HEK293 (cell line): ENCODE measurements around the gene BUD23.
"Not testable (repeated sequence)": the region's sequence is repeated elsewhere in the genome, so short reads cannot be mapped to it uniquely, and the experiment has no call there.

ENCODE experiments used
- CTCF ChIA-PET: fragments of 350-600 bp; formaldehyde crosslinking; extraction: SDS; loops from one replicate; lab custom pipeline; 2021; ENCODE audit warnings: antibody characterized with exemption; lab: Yijun Ruan, JAX
- POLR2A ChIA-PET: fragments of 300-600 bp; formaldehyde crosslinking; extraction: SDS; loops from one replicate; lab custom pipeline; 2020; ENCODE audit warnings: antibody characterized with exemption, inconsistent platforms; lab: Yijun Ruan, JAX
- H3K27ac ChIP-seq: fragments of 200-500 bp; sonication (Bioruptor generic); 2 replicates; pipeline ENCODE4 v1.5.1; 2014; ENCODE audit warnings: low read depth, low read length, control low read depth, inconsistent platforms; ENCODE audit errors: extremely low read depth
- H3K36me3 ChIP-seq, 2 experiments: fragments of 200-500 bp in 1 of 2; sonication (Bioruptor generic) in 1 of 2; 1 replicate in 1 of 2; 2 replicates in 1 of 2; pipeline ENCODE4 v1.5.1; 2014 to 2017; ENCODE audit warnings: inconsistent platforms in 2 of 2, low read length in 2 of 2; ENCODE audit not compliant: control insufficient read depth in 2 of 2, insufficient read depth in 1 of 2
- H3K4me1 ChIP-seq: fragments of 200-500 bp; sonication (Bioruptor generic); 2 replicates; pipeline ENCODE4 v1.5.1; 2014; ENCODE audit warnings: mild to moderate bottlenecking, low read length, inconsistent platforms; ENCODE audit not compliant: control insufficient read depth, insufficient read depth
- H3K4me3 ChIP-seq: 2 replicates; pipeline ENCODE4 v1.5.1; 2011; ENCODE audit warnings: low read depth, mild to moderate bottlenecking, control low read depth, low read length, moderate library complexity
- H3K9me3 ChIP-seq: fragments of 200-500 bp; sonication (Bioruptor generic); 2 replicates; pipeline ENCODE4 v1.5.1; 2014; ENCODE audit warnings: low read depth, low read length, inconsistent platforms; ENCODE audit not compliant: control insufficient read depth, insufficient read depth
- EGR2 ChIP-seq: fragments of 450-650 bp; formaldehyde crosslinking; IDR thresholded peaks from 2 replicates; pipeline ENCODE4 v1.5.1; 2016; ENCODE audit warnings: low read depth, missing biosample characterization, missing genetic modification characterization
- HOXC10 ChIP-seq: sonication (generic); formaldehyde crosslinking; IDR thresholded peaks from 2 replicates; pipeline ENCODE4 v1.8.1; 2023; ENCODE audit warnings: mild to moderate bottlenecking, missing genetic modification reagents
- KLF1 ChIP-seq: fragments of 450-650 bp; formaldehyde crosslinking; IDR thresholded peaks from 2 replicates; pipeline ENCODE4 v1.5.1; 2016; ENCODE audit warnings: missing biosample characterization, missing genetic modification characterization
- TCF7L2 ChIP-seq: IDR thresholded peaks from 2 replicates; pipeline ENCODE4 v1.6.1; 2011; ENCODE audit warnings: low read depth, mild to moderate bottlenecking, inconsistent platforms, low read length, moderate library complexity, borderline replicate concordance
- ZFHX2 ChIP-seq: fragments of 450-650 bp; formaldehyde crosslinking; conservative IDR thresholded peaks from 2 replicates; pipeline ENCODE4 v1.5.1; 2016; ENCODE audit warnings: missing biosample characterization, missing genetic modification characterization
- ZNF341 ChIP-seq: fragments of 450-650 bp; formaldehyde crosslinking; IDR thresholded peaks from 2 replicates; pipeline ENCODE4; 2016; ENCODE audit warnings: low read depth, missing biosample characterization, missing genetic modification characterization
- ZNF596 ChIP-seq: fragments of 450-650 bp; IDR thresholded peaks from 2 replicates; pipeline ENCODE4 v1.5.0; 2018; ENCODE audit warnings: missing biosample characterization, mild to moderate bottlenecking, missing genetic modification characterization, moderate library complexity
- ZNF664 ChIP-seq: fragments of 450-650 bp; formaldehyde crosslinking; IDR thresholded peaks from 2 replicates; pipeline ENCODE4 v1.5.1; 2016; ENCODE audit warnings: missing biosample characterization, missing genetic modification characterization
- ZNF791 ChIP-seq: fragments of 450-650 bp; formaldehyde crosslinking; IDR thresholded peaks from 2 replicates; pipeline ENCODE4 v1.5.1; 2016; ENCODE audit warnings: missing biosample characterization, missing genetic modification characterization
- TF ChIP-seq, protein P1 (sequence below): fragments of 450-650 bp; IDR thresholded peaks from 2 replicates; pipeline ENCODE4 v1.5.1; 2018; ENCODE audit warnings: missing biosample characterization, missing genetic modification characterization
- TF ChIP-seq, protein P2 (sequence below): fragments of 450-650 bp; formaldehyde crosslinking; IDR thresholded peaks from 2 replicates; pipeline ENCODE4 v1.5.1; 2016; ENCODE audit warnings: missing biosample characterization, missing genetic modification characterization

Gene BUD23

DNA sequence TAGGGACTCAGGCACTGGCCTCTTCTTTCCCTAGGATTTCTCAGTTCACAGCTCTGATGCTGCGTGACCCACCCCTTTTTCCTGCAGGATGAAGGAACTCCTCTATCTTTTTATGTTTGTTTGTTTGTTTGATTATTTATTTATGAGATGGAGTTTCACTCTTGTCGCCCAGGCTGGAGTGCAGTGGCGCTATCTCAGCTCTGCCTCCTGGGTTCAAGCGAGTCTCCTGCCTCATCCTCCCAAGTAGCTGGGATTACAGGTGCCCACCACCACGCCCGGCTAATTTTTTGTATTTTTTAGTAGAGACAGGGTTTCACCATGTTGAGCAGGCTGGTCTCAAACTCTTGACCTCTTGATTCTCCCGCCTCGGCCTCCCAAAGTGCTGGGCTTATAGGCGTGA is 37.0 kb downstream of the BUD23 start:
- H3K27ac ChIP-seq, H3K9me3 ChIP-seq, H3K36me3 ChIP-seq, H3K4me3 ChIP-seq, POLR2A ChIA-PET: not testable (repeated sequence)
- CTCF ChIA-PET = interaction anchor here (0.6 to 1.6 kb wide), 6 partner anchors 10 to 259 kb away, joined by 3 to 6 read pairs (median 4); partner anchors contain the start of gene VPS37D
- H3K4me1 ChIP-seq = peaks cover 18% of the 10 kb centered on the region

DNA sequence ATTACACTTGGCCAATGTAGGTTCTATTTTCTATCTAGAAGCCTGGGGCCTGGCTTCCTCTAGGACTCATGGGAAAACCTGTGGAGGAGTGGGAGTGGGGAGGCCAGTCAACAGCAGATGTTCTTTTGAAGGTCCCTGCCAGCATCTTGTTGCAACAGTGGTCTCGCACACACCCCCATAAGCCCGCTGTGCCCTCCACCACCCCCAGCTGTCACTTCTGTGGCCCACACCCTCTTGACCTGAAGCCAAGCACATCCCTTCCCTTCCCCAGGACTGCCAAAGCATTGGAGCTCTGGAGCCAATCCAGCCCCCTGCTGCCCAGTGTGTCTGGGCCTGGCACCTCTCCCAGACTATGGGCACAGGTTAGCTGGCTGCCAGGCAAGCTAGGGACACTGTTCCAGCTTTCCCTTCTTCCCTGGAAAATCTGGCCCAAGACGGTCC is 38.0 kb downstream of the BUD23 start:
- Histone ChIP-seq H3K4me1 (peaks cover 11% of the 10 kb centered on the region), H3K36me3 (no peaks in the 10 kb centered on the region), H3K4me3 (no peak overlapping the region), H3K9me3 (no peaks in the 10 kb centered on the region), H3K27ac (no peak overlapping the region)
- no peak for TF ChIP-seq HOXC10 (CRISPR knock-in tag)
- TF ChIP-seq ZNF341 = peak; percentile 77
- peak; percentile 34; the same call in 1 of the 2 replicates for TF ChIP-seq EGR2 (tag by site-specific recombination)
- TF ChIP-seq ZFHX2 (tag by site-specific recombination) = peak; percentile 50
- POLR2A ChIA-PET = interaction anchor here (0.6 kb wide), 1 partner anchor 45 kb away, joined by 3 read pairs; no protein-coding TSS in a partner anchor
- CTCF ChIA-PET = interaction anchor here (1.0 to 1.4 kb wide), 3 partner anchors 13 to 115 kb away, joined by 3 to 4 read pairs (median 4); no protein-coding TSS in a partner anchor

DNA sequence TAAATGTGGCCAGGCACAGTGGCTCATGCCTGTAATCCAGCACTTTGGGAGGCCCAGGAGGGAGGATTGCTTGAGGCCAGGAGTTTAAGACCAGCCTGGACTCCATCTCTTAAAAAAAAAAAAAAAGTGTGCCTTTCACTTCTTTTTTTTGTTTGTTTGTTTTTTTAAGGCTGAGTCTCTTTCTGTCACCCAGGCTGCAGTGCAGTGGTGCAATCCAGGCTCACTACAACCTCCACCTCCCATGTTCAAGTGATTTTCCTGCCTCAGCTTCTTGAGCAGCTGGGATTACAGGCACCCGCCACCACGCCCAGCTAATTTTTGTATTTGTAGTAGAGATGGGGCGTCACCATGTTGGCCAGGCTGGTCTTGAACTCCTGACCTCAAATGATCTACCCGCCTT is 38.8 kb downstream of the BUD23 start:
- POLR2A ChIA-PET = interaction anchor here (0.6 kb wide), 1 partner anchor 46 kb away, joined by 3 read pairs; no protein-coding TSS in a partner anchor
- peak; percentile 72 for TF ChIP-seq KLF1
- TF ChIP-seq, all 188 proteins: peak for 1; not testable (repeated sequence) for 187
- H3K4me3 ChIP-seq, H3K36me3 ChIP-seq, H3K27ac ChIP-seq, H3K9me3 ChIP-seq: not testable (repeated sequence)
- CTCF ChIA-PET = interaction anchor here (0.7 to 1.4 kb wide), 4 partner anchors 12 to 116 kb away, joined by 3 to 4 read pairs (median 3); no protein-coding TSS in a partner anchor
- peaks cover 11% of the 10 kb centered on the region for H3K4me1 ChIP-seq

DNA sequence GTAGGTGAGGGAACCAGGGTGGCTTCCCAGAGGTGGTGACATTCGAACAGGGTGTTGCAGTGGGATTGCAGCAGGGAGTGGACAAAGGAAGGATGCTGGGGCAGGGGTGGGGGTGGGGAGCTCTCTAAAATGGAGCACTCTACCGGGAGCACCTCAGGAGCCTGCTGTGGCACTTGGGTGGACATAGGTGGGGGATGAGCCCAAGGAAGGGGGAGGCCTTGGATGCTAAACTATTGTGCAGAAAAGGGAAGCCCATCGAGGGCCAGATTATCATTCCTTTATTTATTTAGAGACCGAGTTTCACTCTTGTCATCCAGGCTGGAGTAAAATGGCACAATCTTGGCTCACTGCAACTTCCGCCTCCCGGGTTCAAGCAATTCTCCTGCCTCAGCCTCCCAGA is 39.4 kb downstream of the BUD23 start:
- ChIA-PET POLR2A (no interaction called here), CTCF (interaction anchor here (0.7 to 1.1 kb wide), 3 partner anchors 12 to 896 kb away, joined by 3 read pairs; no protein-coding TSS in a partner anchor)
- peaks cover 8% of the 10 kb centered on the region for H3K4me1 ChIP-seq
- H3K36me3 ChIP-seq = no peaks in the 10 kb centered on the region
- no peak overlapping the region for H3K27ac ChIP-seq
- no peak overlapping the region for H3K4me3 ChIP-seq
- H3K9me3 ChIP-seq = no peaks in the 10 kb centered on the region
- TF ChIP-seq ZNF791 (no peak), ZNF596 (tag by site-specific recombination) (no peak)
- TF ChIP-seq, protein P1, sequence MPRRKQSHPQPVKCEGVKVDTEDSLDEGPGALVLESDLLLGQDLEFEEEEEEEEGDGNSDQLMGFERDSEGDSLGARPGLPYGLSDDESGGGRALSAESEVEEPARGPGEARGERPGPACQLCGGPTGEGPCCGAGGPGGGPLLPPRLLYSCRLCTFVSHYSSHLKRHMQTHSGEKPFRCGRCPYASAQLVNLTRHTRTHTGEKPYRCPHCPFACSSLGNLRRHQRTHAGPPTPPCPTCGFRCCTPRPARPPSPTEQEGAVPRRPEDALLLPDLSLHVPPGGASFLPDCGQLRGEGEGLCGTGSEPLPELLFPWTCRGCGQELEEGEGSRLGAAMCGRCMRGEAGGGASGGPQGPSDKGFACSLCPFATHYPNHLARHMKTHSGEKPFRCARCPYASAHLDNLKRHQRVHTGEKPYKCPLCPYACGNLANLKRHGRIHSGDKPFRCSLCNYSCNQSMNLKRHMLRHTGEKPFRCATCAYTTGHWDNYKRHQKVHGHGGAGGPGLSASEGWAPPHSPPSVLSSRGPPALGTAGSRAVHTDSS (tag by site-specific recombination) = no peak
- TF ChIP-seq, protein P2, sequence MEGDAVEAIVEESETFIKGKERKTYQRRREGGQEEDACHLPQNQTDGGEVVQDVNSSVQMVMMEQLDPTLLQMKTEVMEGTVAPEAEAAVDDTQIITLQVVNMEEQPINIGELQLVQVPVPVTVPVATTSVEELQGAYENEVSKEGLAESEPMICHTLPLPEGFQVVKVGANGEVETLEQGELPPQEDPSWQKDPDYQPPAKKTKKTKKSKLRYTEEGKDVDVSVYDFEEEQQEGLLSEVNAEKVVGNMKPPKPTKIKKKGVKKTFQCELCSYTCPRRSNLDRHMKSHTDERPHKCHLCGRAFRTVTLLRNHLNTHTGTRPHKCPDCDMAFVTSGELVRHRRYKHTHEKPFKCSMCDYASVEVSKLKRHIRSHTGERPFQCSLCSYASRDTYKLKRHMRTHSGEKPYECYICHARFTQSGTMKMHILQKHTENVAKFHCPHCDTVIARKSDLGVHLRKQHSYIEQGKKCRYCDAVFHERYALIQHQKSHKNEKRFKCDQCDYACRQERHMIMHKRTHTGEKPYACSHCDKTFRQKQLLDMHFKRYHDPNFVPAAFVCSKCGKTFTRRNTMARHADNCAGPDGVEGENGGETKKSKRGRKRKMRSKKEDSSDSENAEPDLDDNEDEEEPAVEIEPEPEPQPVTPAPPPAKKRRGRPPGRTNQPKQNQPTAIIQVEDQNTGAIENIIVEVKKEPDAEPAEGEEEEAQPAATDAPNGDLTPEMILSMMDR = no peak

DNA sequence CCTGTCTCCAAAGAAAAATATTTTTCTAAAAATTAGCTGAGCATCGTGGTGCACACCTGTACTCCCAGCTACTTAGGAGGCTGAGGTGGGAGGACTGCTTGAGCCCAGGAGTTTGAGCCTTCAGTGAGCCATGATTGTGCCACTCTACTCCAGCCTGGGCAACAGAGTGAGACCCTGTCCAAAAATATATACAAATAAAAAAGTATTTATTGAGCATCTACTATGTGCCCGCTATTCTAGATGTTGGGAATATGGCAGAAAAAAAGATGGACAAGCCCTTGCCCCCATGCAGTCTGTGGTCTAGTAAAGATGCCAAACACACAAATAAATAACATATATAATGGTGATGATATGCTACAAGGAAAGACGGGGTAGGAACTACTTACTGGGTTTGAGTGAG is 40.4 kb downstream of the BUD23 start:
- H3K9me3 ChIP-seq = no peaks in the 10 kb centered on the region
- ChIA-PET POLR2A (no interaction called here), CTCF (interaction anchor here (0.6 to 4.2 kb wide), 5 partner anchors 81 to 382 kb away, joined by 3 to 82 read pairs (median 3); no protein-coding TSS in a partner anchor)
- H3K4me1 ChIP-seq = no peaks in the 10 kb centered on the region
- H3K27ac ChIP-seq = no peak overlapping the region
- no peaks in the 10 kb centered on the region for H3K36me3 ChIP-seq
- no peak overlapping the region for H3K4me3 ChIP-seq
- TF ChIP-seq TCF7L2 (no peak), ZNF664 (peak; percentile 78)
